Naive thymus-derived CD4-positive, alpha-beta T cell (primary cell): ENCODE measurements around the gene CCDC148. TPM values are rescaled to one million over a fixed set of nuclear protein-coding genes. Genes with fewer than 3 reads are reported as not detected.
"Not testable (repeated sequence)": the region's sequence is repeated elsewhere in the genome, so short reads cannot be mapped to it uniquely, and the experiment has no call there.

Source experiments
- ATAC-seq: fragments of 150-1000 bp; cut with Tn5 transposase; 2 replicates; pipeline ENCODE4 v1.10.0; 2021; ENCODE audit warnings: mild to moderate bottlenecking, moderate library complexity
- CTCF ChIA-PET: fragments of 350-600 bp; sonication (Branson Sonifier 250); formaldehyde crosslinking; loops from one replicate; lab custom pipeline; 2021; ENCODE audit warnings: antibody characterized with exemption; lab: Charles Lee
- POLR2A ChIA-PET: fragments of 350-600 bp; sonication (Branson Sonifier 250); formaldehyde crosslinking; loops from one replicate; lab custom pipeline; 2021; ENCODE audit warnings: antibody characterized with exemption, inconsistent platforms; lab: Charles Lee
- DNase-seq, 9 donors: peaks; one replicate each; pipeline versions ENCODE4 v3.0.0 to v3.0.0-alpha.2; 2020 to 2022; ENCODE audit warnings: mixed read lengths in 1 of 9
- H3K27ac ChIP-seq: one replicate; pipeline ENCODE4 v1.7.0; 2013; ENCODE audit warnings: mild to moderate bottlenecking, low read depth, low read length, moderate library complexity
- H3K27me3 ChIP-seq, 2 donors: one replicate each; pipeline ENCODE4 v1.7.0; 2013; ENCODE audit warnings: low read length in 2 of 2, mild to moderate bottlenecking in 2 of 2, moderate library complexity in 2 of 2; ENCODE audit not compliant: control insufficient read depth in 2 of 2, insufficient read depth in 2 of 2
- H3K36me3 ChIP-seq, 3 experiments: 1 replicate in 2 of 3; 2 replicates in 1 of 3; pipeline ENCODE4 v1.7.0; 2013; ENCODE audit warnings: low read length in 3 of 3, mild to moderate bottlenecking in 3 of 3, moderate library complexity in 1 of 3; ENCODE audit not compliant: insufficient read depth in 3 of 3, control insufficient read depth in 2 of 3
- H3K4me1 ChIP-seq, 2 donors: one replicate each; pipeline ENCODE4 v1.7.0; 2013; ENCODE audit warnings: low read length in 2 of 2, mild to moderate bottlenecking in 2 of 2, moderate library complexity in 1 of 2; ENCODE audit not compliant: control insufficient read depth in 2 of 2, insufficient read depth in 2 of 2
- H3K4me3 ChIP-seq: 2 replicates; pipeline ENCODE4 v1.7.0; 2013; ENCODE audit warnings: mild to moderate bottlenecking, low read length
- H3K9me3 ChIP-seq, 3 experiments: 1 replicate in 2 of 3; 2 replicates in 1 of 3; pipeline ENCODE4 v1.7.0; 2013; ENCODE audit warnings: low read length in 3 of 3; ENCODE audit not compliant: control insufficient read depth in 2 of 3
- H3K27ac Mint-ChIP-seq, 9 donors: one replicate each; pipeline ENCODE4 v1.8.0; 2020 to 2022; ENCODE audit warnings: mixed read lengths in 9 of 9, mild to moderate bottlenecking in 8 of 9, moderate library complexity in 5 of 9, inconsistent platforms in 2 of 9
- H3K27me3 Mint-ChIP-seq, 5 donors: one replicate each; pipeline ENCODE4 v1.8.0; 2021 to 2022; ENCODE audit warnings: mixed read lengths in 5 of 5, mild to moderate bottlenecking in 1 of 5
- H3K36me3 Mint-ChIP-seq, 5 donors: one replicate each; pipeline ENCODE4 v1.8.0; 2020 to 2022; ENCODE audit warnings: mixed read lengths in 5 of 5, mild to moderate bottlenecking in 3 of 5, inconsistent platforms in 1 of 5
- H3K4me1 Mint-ChIP-seq, 7 donors: one replicate each; pipeline ENCODE4 v1.8.0; 2020 to 2022; ENCODE audit warnings: mixed read lengths in 7 of 7, mild to moderate bottlenecking in 3 of 7, inconsistent platforms in 1 of 7
- H3K4me3 Mint-ChIP-seq, 10 donors: one replicate each; pipeline ENCODE4 v1.8.0; 2020 to 2022; ENCODE audit warnings: mild to moderate bottlenecking in 10 of 10, mixed read lengths in 10 of 10, moderate library complexity in 6 of 10, inconsistent platforms in 2 of 10
- H3K9me3 Mint-ChIP-seq, 11 donors: one replicate each; pipeline ENCODE4 v1.8.0; 2020 to 2022; ENCODE audit warnings: mixed read lengths in 11 of 11, mild to moderate bottlenecking in 4 of 11, inconsistent platforms in 1 of 11, moderate library complexity in 1 of 11
- intact Hi-C, 2 donors: fragments of 100-400 bp; cut with micrococcal nuclease; formaldehyde crosslinking; loops; one replicate each; pipeline ENCODE4 v1.15.1; 2023
- polyA plus RNA-seq, 2 donors: library from polyadenylated mRNA; unstranded; fragments of 300-500 nt; fragmentation: Illumina TruSeq; gene quantifications; one replicate each; pipeline ENCODE4 v1.2.3, GENCODE V29; 2021
- total RNA-seq, 6 experiments: library from RNA in 5 of 6; stranded (reverse) in 5 of 6; gene quantifications; 1 replicate in 5 of 6; 2 replicates in 1 of 6; pipeline ENCODE4 v1.2.3 and lab custom pipeline; 2021 to 2026

Gene CCDC148
- total and polyA plus RNA-seq, 7 experiments from 2014 or later = 0.14 to 0.54 TPM; not detected in 5

- H3K4me1 ChIP-seq = peaks cover 9 to 10% of the 10 kb centered on the region in 2 donors
- H3K27me3 Mint-ChIP-seq, ATAC-seq, H3K4me3 Mint-ChIP-seq, H3K4me3 ChIP-seq, H3K9me3 ChIP-seq, CTCF ChIA-PET, intact Hi-C loops, H3K27me3 ChIP-seq, DNase-seq, H3K36me3 ChIP-seq, H3K27ac ChIP-seq: not testable (repeated sequence)
- peaks cover 8 to 33% (median 19%) of the 10 kb centered on the region in 7 donors for H3K4me1 Mint-ChIP-seq
- POLR2A ChIA-PET = interaction anchor here (2.4 kb wide), 1 partner anchor 18 kb away, joined by 6 read pairs; the partner anchor contains the start of genes CCDC148 and PKP4
- peaks cover 0 to 17% (median 13%) of the 10 kb centered on the region in 5 donors for H3K36me3 Mint-ChIP-seq
- peak overlapping the region in 4 of 9 donors; percentile 6 to 80 (median 36) for H3K27ac Mint-ChIP-seq
- peaks cover 0 to 11% (median 0%) of the 10 kb centered on the region in 11 donors for H3K9me3 Mint-ChIP-seq
These were observed 18.0 kb upstream of the CCDC148 start for GRCh38 chr2:158474526-158475011.

- H3K36me3 Mint-ChIP-seq = peaks cover 0 to 18% (median 13%) of the 10 kb centered on the region in 5 donors
- CTCF ChIA-PET = no interaction called here
- H3K9me3 Mint-ChIP-seq = peaks cover 0 to 11% (median 0%) of the 10 kb centered on the region in 11 donors
- Histone ChIP-seq H3K9me3 (no peaks in the 10 kb centered on the region), H3K4me3 (no peak overlapping the region), H3K36me3 (no peaks in the 10 kb centered on the region), H3K4me1 (peaks cover 9 to 10% of the 10 kb centered on the region in 2 donors), H3K27me3 (no peaks in the 10 kb centered on the region), H3K27ac (no peak overlapping the region)
- POLR2A ChIA-PET = interaction anchor here (2.4 kb wide), 1 partner anchor 18 kb away, joined by 6 read pairs; the partner anchor contains the start of genes CCDC148 and PKP4
- H3K27ac Mint-ChIP-seq = peak overlapping the region in 2 of 9 donors; percentile 6 to 80
- DNase-seq = no peak
- H3K27me3 Mint-ChIP-seq = no peaks in the 10 kb centered on the region
- ATAC-seq = no peak
- H3K4me1 Mint-ChIP-seq = peaks cover 8 to 33% (median 19%) of the 10 kb centered on the region in 7 donors
- intact Hi-C loops = no loop called here
- no peak overlapping the region for H3K4me3 Mint-ChIP-seq
These were observed 17.3 kb upstream of the CCDC148 start for GRCh38 chr2:158473719-158474392.

GRCh38 chr2:158473300-158473699 is 16.7 kb upstream of the CCDC148 start:
- H3K9me3 Mint-ChIP-seq = peaks cover 0 to 11% (median 0%) of the 10 kb centered on the region in 11 donors
- H3K36me3 ChIP-seq, H3K9me3 ChIP-seq, H3K27me3 ChIP-seq, intact Hi-C loops, H3K27ac ChIP-seq, CTCF ChIA-PET, H3K4me3 ChIP-seq, DNase-seq, H3K4me3 Mint-ChIP-seq, H3K27me3 Mint-ChIP-seq, ATAC-seq: not testable (repeated sequence)
- H3K27ac Mint-ChIP-seq = peak overlapping the region in 1 of 9 donors; percentile 80
- H3K36me3 Mint-ChIP-seq = peaks cover 0 to 20% (median 13%) of the 10 kb centered on the region in 5 donors
- POLR2A ChIA-PET = interaction anchor here (0.6 kb wide), 1 partner anchor 588 kb away, joined by 4 read pairs; no protein-coding TSS in a partner anchor
- peaks cover 9 to 10% of the 10 kb centered on the region in 2 donors for H3K4me1 ChIP-seq
- H3K4me1 Mint-ChIP-seq = peaks cover 8 to 30% (median 16%) of the 10 kb centered on the region in 7 donors

DNA sequence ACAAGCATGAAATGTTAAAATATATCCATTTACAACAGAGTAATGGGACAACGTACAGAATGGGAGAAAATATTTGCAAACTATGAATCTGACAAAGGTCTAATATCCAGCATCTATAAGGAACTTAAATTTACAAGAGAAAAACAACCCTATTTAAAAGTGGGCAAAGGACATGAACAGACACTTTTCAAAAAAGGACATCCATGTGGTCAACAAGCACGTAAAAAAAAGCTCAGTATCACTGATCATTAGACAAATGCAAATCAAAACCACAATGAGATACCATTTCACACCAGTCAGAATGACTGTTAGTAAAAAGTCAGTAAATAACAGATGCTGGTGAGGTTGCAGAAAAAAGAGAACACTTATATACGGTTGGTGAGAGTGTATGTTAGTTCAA is 16.3 kb upstream of the CCDC148 start:
- H3K4me3 ChIP-seq, H3K27ac Mint-ChIP-seq, DNase-seq, ATAC-seq, H3K27ac ChIP-seq, intact Hi-C loops, CTCF ChIA-PET, H3K4me1 ChIP-seq, H3K27me3 Mint-ChIP-seq, H3K27me3 ChIP-seq, H3K4me3 Mint-ChIP-seq, H3K36me3 ChIP-seq, H3K9me3 ChIP-seq: not testable (repeated sequence)
- H3K9me3 Mint-ChIP-seq = peaks cover 0 to 11% (median 0%) of the 10 kb centered on the region in 11 donors
- H3K4me1 Mint-ChIP-seq = peaks cover 8 to 26% (median 13%) of the 10 kb centered on the region in 7 donors
- peaks cover 0 to 22% (median 13%) of the 10 kb centered on the region in 5 donors for H3K36me3 Mint-ChIP-seq
- POLR2A ChIA-PET = interaction anchor here (0.6 kb wide), 1 partner anchor 587 kb away, joined by 4 read pairs; no protein-coding TSS in a partner anchor

GRCh38 chr2:158467248-158467647 is 10.7 kb upstream of the CCDC148 start:
- Histone ChIP-seq H3K9me3 (no peaks in the 10 kb centered on the region), H3K27me3 (no peaks in the 10 kb centered on the region), H3K4me1 (no peaks in the 10 kb centered on the region), H3K4me3 (no peak overlapping the region), H3K36me3 (no peaks in the 10 kb centered on the region), H3K27ac (no peak overlapping the region)
- intact Hi-C loops = no loop called here
- ChIA-PET CTCF (interaction anchor here (0.6 kb wide), 1 partner anchor 437 kb away, joined by 3 read pairs; no protein-coding TSS in a partner anchor), POLR2A (interaction anchor here (0.7 to 0.9 kb wide), 2 partner anchors 10 to 1029 kb away, joined by 3 read pairs; no protein-coding TSS in a partner anchor)
- DNase-seq (no peak), ATAC-seq (no peak)
- H3K4me1 Mint-ChIP-seq = peaks cover 0 to 5% (median 0%) of the 10 kb centered on the region in 7 donors
- no peak overlapping the region for H3K4me3 Mint-ChIP-seq
- peaks cover 0 to 19% (median 11%) of the 10 kb centered on the region in 5 donors for H3K36me3 Mint-ChIP-seq
- no peaks in the 10 kb centered on the region for H3K27me3 Mint-ChIP-seq
- H3K27ac Mint-ChIP-seq = no peak overlapping the region
- H3K9me3 Mint-ChIP-seq = no peaks in the 10 kb centered on the region

DNA sequence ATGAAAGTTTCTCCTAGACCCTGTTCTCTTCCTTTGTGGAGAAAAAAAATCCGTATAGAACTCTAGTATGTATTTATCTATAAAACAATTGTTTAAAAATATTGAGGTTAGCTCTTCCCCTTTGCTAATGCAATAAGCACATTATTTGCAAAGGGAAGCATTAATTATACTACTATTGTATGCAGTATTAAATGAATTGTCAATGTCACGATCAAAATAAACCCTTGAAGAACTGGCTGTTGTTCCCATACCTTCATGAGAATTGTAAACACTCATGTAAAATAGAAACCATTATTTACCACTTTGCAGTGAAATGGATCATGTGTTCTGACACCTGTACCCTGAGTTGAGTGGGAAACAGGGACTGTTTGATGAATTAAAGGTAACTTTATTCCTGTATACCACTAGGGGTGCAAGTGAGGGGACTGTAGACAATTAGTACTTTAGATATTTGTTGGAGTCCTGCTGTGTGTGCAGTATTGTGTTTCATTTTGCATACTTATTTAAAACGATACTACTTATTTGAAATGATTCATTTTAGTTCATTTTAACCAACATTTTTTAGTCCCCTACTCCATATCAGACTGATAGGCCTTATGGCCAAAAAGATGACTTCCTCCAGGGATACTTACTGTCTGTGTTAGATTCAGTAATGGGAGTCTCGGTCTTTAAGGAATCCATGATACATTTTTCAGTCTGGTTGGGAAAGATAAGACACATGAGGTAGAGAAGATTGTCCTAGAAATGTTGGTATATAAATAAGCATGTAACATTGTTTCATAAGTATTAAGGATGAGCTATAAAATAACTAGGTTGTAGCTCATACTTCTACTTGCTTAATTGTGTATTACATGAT is 8.1 kb upstream of the CCDC148 start:
- Mint-ChIP-seq H3K9me3 (no peaks in the 10 kb centered on the region), H3K27ac (no peak overlapping the region), H3K36me3 (peaks cover 0 to 11% (median 0%) of the 10 kb centered on the region in 5 donors), H3K4me3 (no peak overlapping the region), H3K27me3 (peaks cover 0 to 2% (median 0%) of the 10 kb centered on the region in 5 donors), H3K4me1 (peaks cover 0 to 13% (median 7%) of the 10 kb centered on the region in 7 donors)
- ATAC-seq (peak; percentile 76), DNase-seq (peak in 4 of 9 donors; percentile 10 to 25 (median 14))
- Histone ChIP-seq H3K27ac (no peak overlapping the region), H3K4me1 (no peaks in the 10 kb centered on the region), H3K36me3 (no peaks in the 10 kb centered on the region), H3K4me3 (no peak overlapping the region), H3K27me3 (no peaks in the 10 kb centered on the region), H3K9me3 (no peaks in the 10 kb centered on the region)
- POLR2A ChIA-PET = no interaction called here
- CTCF ChIA-PET = interaction anchor here (0.6 to 1.0 kb wide), 2 partner anchors 8 to 220 kb away, joined by 3 to 4 read pairs; partner anchors contain the start of genes CCDC148 and PKP4
- intact Hi-C loops = loop anchor here in 1 of 2 donors (1.0 kb wide), 1 partner anchor 290 kb away; no protein-coding TSS in a partner anchor
